NOMO-1 treated with dmso at 0.1 percent for 144 hours (cell line): Measurements from ENCODE around the gene AQP9.
A peak's percentile ranks its signal among the peaks of the same experiment; 100 is the strongest.

Source experiments
- DNase-seq: peaks from one replicate; lab custom pipeline; 2025; ENCODE audit not compliant: unreplicated experiment; lab: John Stamatoyannopoulos, UW

Gene AQP9

GRCh38 chr15:58223432-58223831, 85.3 kb downstream of the AQP9 start:
- no peak for DNase-seq

GRCh38 chr15:58224068-58224467, 85.9 kb downstream of the AQP9 start:
- DNase-seq: no peak

GRCh38 chr15:58227706-58228543, 89.7 kb downstream of the AQP9 start:
- DNase-seq: peak; percentile 26

- DNase-seq: no peak
These were observed 90.5 kb downstream of the AQP9 start for GRCh38 chr15:58228718-58229117.

- no peak for DNase-seq
These were observed 91.2 kb downstream of the AQP9 start for GRCh38 chr15:58229297-58229768.

- DNase-seq: no peak
These were observed 94.3 kb downstream of the AQP9 start for GRCh38 chr15:58232281-58233065.

- DNase-seq: no peak
These were observed 95.2 kb downstream of the AQP9 start for GRCh38 chr15:58233341-58233740.
